Left renal cortex interstitium (tissue), 4 donors: ENCODE measurements around the gene TNFRSF11A. TPM values are rescaled to one million over a fixed set of nuclear protein-coding genes. Genes with fewer than 3 reads are reported as not detected.

Source experiments
- DNase-seq, 4 donors: peaks; one replicate each; pipeline ENCODE4 v3.0.0-alpha.2; 2013; ENCODE audit warnings: low read depth in 4 of 4, low spot score in 2 of 4, missing footprints in 1 of 4
- polyA plus RNA-seq, 4 donors: library from polyadenylated mRNA; unstranded; fragments of 120-200 nt; gene quantifications; one replicate each; pipeline ENCODE4 v1.2.1, GENCODE V29; 2013; ENCODE audit not compliant: insufficient read length in 4 of 4

The TNFRSF11A gene
- polyA plus RNA-seq, 4 donors: 1.8 to 3.4 (median 2.5) TPM

- DNase-seq: no peak
Measured at GRCh38 chr18:62324181-62324828, 805 bp upstream of the TNFRSF11A start.

- DNase-seq: no peak
Measured at GRCh38 chr18:62325806-62326645, 916 bp downstream of the TNFRSF11A start.

- DNase-seq: no peak
Measured at GRCh38 chr18:62326646-62327348, 1.7 kb downstream of the TNFRSF11A start.

- no peak for DNase-seq
Measured at GRCh38 chr18:62327977-62328376, 2.9 kb downstream of the TNFRSF11A start.

GRCh38 chr18:62328586-62329525 is 3.7 kb downstream of the TNFRSF11A start:
- no peak for DNase-seq

GRCh38 chr18:62329691-62330454 is 4.8 kb downstream of the TNFRSF11A start:
- no peak for DNase-seq

- DNase-seq: no peak
Measured at GRCh38 chr18:62330650-62331049, 5.5 kb downstream of the TNFRSF11A start.

GRCh38 chr18:62331581-62332356 is 6.7 kb downstream of the TNFRSF11A start:
- no peak for DNase-seq

- no peak for DNase-seq
Measured at GRCh38 chr18:62332431-62332830, 7.3 kb downstream of the TNFRSF11A start.

GRCh38 chr18:62332964-62333695 is 8.0 kb downstream of the TNFRSF11A start:
- DNase-seq: no peak

- DNase-seq: no peak
Measured at GRCh38 chr18:62334120-62334519, 9.0 kb downstream of the TNFRSF11A start.

- DNase-seq: no peak
Measured at GRCh38 chr18:62335494-62335893, 10.4 kb downstream of the TNFRSF11A start.

GRCh38 chr18:62336618-62337017 is 11.5 kb downstream of the TNFRSF11A start:
- no peak for DNase-seq

GRCh38 chr18:62337336-62337735 is 12.2 kb downstream of the TNFRSF11A start:
- DNase-seq: no peak

- DNase-seq: no peak
Measured at GRCh38 chr18:62338446-62339105, 13.5 kb downstream of the TNFRSF11A start.

- no peak for DNase-seq
Measured at GRCh38 chr18:62339106-62339988, 14.2 kb downstream of the TNFRSF11A start.

- DNase-seq: no peak
Measured at GRCh38 chr18:62340996-62341395, 15.9 kb downstream of the TNFRSF11A start.
